GM23338 (cell line): ENCODE data around the gene LCMT1.

ENCODE experiments used
- CTCF ChIP-seq, 2 experiments: fragments of 200-600 bp in 1 of 2; sonication (generic) in 1 of 2; conservative IDR thresholded peaks; 2 replicates each; pipeline versions ENCODE4 v1.5.1 to v1.6.1; 2016 to 2017; ENCODE audit warnings: antibody characterized with exemption in 2 of 2, low read depth in 2 of 2, mild to moderate bottlenecking in 2 of 2, moderate library complexity in 1 of 2
- EZH2 ChIP-seq: fragments of 200-600 bp; sonication (generic); IDR thresholded peaks from one replicate; pipeline ENCODE4 v1.8.0; 2017; ENCODE audit warnings: antibody characterized with exemption, mild to moderate bottlenecking, low read depth; ENCODE audit not compliant: unreplicated experiment
- EZH2phosphoT487 ChIP-seq: fragments of 200-600 bp; sonication (generic); IDR thresholded peaks from one replicate; pipeline ENCODE4 v1.8.1; 2018; ENCODE audit warnings: antibody characterized with exemption; ENCODE audit not compliant: unreplicated experiment
- JUNB ChIP-seq: IDR thresholded peaks from one replicate; pipeline ENCODE4 v1.6.1; 2016; ENCODE audit warnings: antibody characterized with exemption; ENCODE audit not compliant: unreplicated experiment

DNA sequence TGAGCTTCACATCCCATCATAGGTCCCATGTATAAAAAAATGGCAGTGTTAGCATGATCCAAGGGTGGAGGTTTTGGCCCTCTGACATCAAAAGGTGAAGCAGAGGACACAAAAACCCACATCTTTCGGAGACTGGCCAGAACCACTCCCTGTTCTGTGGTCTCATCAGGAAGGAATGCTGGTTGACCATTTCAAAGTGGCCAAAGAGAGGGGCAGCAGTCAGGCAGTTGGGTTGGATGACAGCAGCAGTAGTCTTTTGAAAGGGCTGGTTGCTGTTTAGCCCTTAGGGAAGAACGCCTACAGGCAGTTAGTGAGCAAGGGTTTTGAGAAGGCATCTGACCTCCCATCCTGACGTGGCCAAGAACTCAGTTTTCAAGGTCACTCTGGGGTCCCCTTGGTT, 40.5 kb downstream of the LCMT1 start:
- no peak for TF ChIP-seq JUNB
- TF ChIP-seq CTCF (conservative IDR thresholded peaks at IDR 0.05; ENCODE audit: low read depth in 2 of 2) = no peak
- no peak for TF ChIP-seq EZH2phosphoT487
- no peak for TF ChIP-seq EZH2
